SK-N-SH treated with all-trans-retinoic acid at 6 μM for 48 hours (cell line): Measurements from ENCODE around the gene NOXA1.
A peak's percentile ranks its signal among the peaks of the same experiment; 100 is the strongest.

Source experiments
- ATAC-seq: fragments of 200-7000 bp; cut with Tn5 transposase; 3 replicates; pipeline ENCODE4 v1.9.1; 2020; ENCODE audit warnings: mild to moderate bottlenecking, moderate library complexity
- BACH2 ChIP-seq: fragments of 250-450 bp; sonication (Bioruptor Pico); IDR thresholded peaks from 2 replicates; pipeline ENCODE4 v1.9.0; 2021; ENCODE audit warnings: mild to moderate bottlenecking, borderline replicate concordance
- CREB5 ChIP-seq: fragments of 250-450 bp; sonication (Bioruptor Pico); IDR thresholded peaks from 2 replicates; pipeline ENCODE4 v1.5.1; 2020; ENCODE audit warnings: low read depth, mild to moderate bottlenecking, moderate library complexity
- CSDC2 ChIP-seq: fragments of 250-450 bp; sonication (Bioruptor Pico); IDR thresholded peaks from 2 replicates; pipeline ENCODE4 v1.5.0; 2020; ENCODE audit warnings: mild to moderate bottlenecking, moderate library complexity
- ESRRG ChIP-seq: fragments of 250-450 bp; sonication (Bioruptor Pico); IDR thresholded peaks from 2 replicates; pipeline ENCODE4 v1.6.1; 2021; ENCODE audit warnings: mild to moderate bottlenecking
- GLIS3 ChIP-seq: fragments of 250-450 bp; sonication (Bioruptor Pico); IDR thresholded peaks from 2 replicates; pipeline ENCODE4 v1.5.0; 2020; ENCODE audit warnings: mild to moderate bottlenecking, moderate library complexity
- ISL1 ChIP-seq: fragments of 250-450 bp; sonication (Bioruptor Pico); IDR thresholded peaks from 2 replicates; pipeline ENCODE4 v2.1.2; 2022; ENCODE audit warnings: mild to moderate bottlenecking, moderate library complexity
- OSR1 ChIP-seq: fragments of 250-450 bp; sonication (Bioruptor Pico); IDR thresholded peaks from 2 replicates; pipeline ENCODE4 v1.8.0; 2022; ENCODE audit warnings: moderate library complexity, mild to moderate bottlenecking, inconsistent platforms
- PPARA ChIP-seq: fragments of 250-450 bp; sonication (Bioruptor Pico); IDR thresholded peaks from 2 replicates; pipeline ENCODE4 v1.5.0; 2020; ENCODE audit warnings: mild to moderate bottlenecking, borderline replicate concordance
- RARB ChIP-seq: fragments of 250-450 bp; sonication (Bioruptor Pico); IDR thresholded peaks from 2 replicates; pipeline ENCODE4 v1.8.0; 2021; ENCODE audit warnings: mild to moderate bottlenecking, moderate library complexity
- TCF4 ChIP-seq: fragments of 250-450 bp; sonication (Bioruptor Pico); IDR thresholded peaks from 2 replicates; pipeline ENCODE4 v1.8.0; 2021; ENCODE audit warnings: mild to moderate bottlenecking, moderate library complexity, borderline replicate concordance
- TSHZ2 ChIP-seq: fragments of 250-450 bp; sonication (Bioruptor Pico); IDR thresholded peaks from 2 replicates; pipeline ENCODE4 v1.5.0; 2020; ENCODE audit warnings: mild to moderate bottlenecking, moderate library complexity
- ZFP3 ChIP-seq: fragments of 250-450 bp; sonication (Bioruptor Pico); IDR thresholded peaks from 2 replicates; pipeline ENCODE4 v1.5.0; 2020; ENCODE audit warnings: mild to moderate bottlenecking, moderate library complexity
- ZFP30 ChIP-seq: fragments of 450-650 bp; formaldehyde crosslinking; IDR thresholded peaks from 2 replicates; pipeline ENCODE4 v1.5.0; 2022; ENCODE audit warnings: mild to moderate bottlenecking, moderate library complexity
- ZNF565 ChIP-seq: fragments of 450-650 bp; formaldehyde crosslinking; conservative IDR thresholded peaks from 2 replicates; pipeline ENCODE4 v1.5.0; 2020; ENCODE audit warnings: low read depth, mild to moderate bottlenecking, moderate library complexity
- TF ChIP-seq, protein P1 (sequence below): fragments of 250-450 bp; sonication (Bioruptor Pico); IDR thresholded peaks from 2 replicates; pipeline ENCODE4 v1.5.1; 2021; ENCODE audit warnings: mild to moderate bottlenecking, moderate library complexity
- TF ChIP-seq, protein P2 (sequence below): fragments of 250-450 bp; sonication (Bioruptor Pico); IDR thresholded peaks from 2 replicates; pipeline ENCODE4 v1.8.0; 2020; ENCODE audit warnings: mild to moderate bottlenecking, moderate library complexity, borderline replicate concordance

The NOXA1 gene

GRCh38 chr9:137456864-137457405 is 33.7 kb downstream of the NOXA1 start:
- no peak for TF ChIP-seq GLIS3 (CRISPR knock-in tag)
- TF ChIP-seq OSR1 (CRISPR knock-in tag), result no peak
- no peak for ATAC-seq

DNA sequence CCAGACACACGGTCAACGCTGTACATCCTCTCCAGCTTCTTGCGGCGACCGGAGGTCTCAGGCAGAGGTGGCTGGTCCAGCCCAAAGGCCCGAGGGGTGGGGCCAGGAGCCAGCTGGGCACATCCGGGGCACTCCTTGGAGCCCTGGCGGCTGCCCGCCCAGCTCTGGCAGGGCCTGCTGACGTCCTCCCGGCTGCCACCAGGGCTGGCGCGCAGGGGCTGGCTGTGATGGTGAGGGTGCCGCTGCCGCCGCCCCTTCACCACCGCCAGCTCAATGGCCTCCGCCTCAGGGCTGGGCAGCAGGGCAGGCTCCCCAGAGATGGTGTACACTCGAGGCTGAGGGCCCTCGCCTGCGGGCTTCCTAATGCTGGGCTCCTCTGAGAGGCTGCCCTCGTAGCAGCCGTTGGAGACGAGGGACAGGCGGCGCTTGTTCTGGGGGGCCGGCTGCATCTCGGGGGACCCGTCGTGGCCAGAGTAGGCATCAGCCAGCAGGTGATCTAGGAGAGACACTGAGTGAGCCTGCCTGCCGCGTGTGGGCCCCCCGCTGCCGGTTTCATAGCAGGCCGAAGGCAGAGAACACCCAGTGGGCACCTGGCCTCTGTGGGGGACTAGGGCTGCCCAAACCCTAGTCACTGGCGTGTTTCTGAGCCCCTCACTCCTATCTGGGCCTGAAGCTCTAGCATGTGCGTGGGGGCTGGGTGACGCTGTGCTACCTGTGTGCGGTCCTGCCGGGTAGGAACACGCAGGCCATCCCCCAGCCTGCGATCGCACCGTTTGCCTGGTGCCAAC is 34.4 kb downstream of the NOXA1 start:
- no peak for ATAC-seq
- TF ChIP-seq CREB5 (CRISPR knock-in tag) (no peak), TSHZ2 (CRISPR knock-in tag) (no peak), PPARA (CRISPR knock-in tag) (no peak), TCF4 (no peak), ISL1 (no peak), CSDC2 (CRISPR knock-in tag) (no peak), OSR1 (CRISPR knock-in tag) (no peak), ESRRG (no peak), ZFP3 (CRISPR knock-in tag) (no peak)
- TF ChIP-seq, protein P1, sequence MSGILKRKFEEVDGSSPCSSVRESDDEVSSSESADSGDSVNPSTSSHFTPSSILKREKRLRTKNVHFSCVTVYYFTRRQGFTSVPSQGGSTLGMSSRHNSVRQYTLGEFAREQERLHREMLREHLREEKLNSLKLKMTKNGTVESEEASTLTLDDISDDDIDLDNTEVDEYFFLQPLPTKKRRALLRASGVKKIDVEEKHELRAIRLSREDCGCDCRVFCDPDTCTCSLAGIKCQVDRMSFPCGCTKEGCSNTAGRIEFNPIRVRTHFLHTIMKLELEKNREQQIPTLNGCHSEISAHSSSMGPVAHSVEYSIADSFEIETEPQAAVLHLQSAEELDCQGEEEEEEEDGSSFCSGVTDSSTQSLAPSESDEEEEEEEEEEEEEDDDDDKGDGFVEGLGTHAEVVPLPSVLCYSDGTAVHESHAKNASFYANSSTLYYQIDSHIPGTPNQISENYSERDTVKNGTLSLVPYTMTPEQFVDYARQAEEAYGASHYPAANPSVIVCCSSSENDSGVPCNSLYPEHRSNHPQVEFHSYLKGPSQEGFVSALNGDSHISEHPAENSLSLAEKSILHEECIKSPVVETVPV (CRISPR knock-in tag), result no peak
- TF ChIP-seq, protein P2, sequence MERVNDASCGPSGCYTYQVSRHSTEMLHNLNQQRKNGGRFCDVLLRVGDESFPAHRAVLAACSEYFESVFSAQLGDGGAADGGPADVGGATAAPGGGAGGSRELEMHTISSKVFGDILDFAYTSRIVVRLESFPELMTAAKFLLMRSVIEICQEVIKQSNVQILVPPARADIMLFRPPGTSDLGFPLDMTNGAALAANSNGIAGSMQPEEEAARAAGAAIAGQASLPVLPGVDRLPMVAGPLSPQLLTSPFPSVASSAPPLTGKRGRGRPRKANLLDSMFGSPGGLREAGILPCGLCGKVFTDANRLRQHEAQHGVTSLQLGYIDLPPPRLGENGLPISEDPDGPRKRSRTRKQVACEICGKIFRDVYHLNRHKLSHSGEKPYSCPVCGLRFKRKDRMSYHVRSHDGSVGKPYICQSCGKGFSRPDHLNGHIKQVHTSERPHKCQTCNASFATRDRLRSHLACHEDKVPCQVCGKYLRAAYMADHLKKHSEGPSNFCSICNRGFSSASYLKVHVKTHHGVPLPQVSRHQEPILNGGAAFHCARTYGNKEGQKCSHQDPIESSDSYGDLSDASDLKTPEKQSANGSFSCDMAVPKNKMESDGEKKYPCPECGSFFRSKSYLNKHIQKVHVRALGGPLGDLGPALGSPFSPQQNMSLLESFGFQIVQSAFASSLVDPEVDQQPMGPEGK (CRISPR knock-in tag), result no peak
- TF ChIP-seq, all 23 proteins: peak for 0

DNA sequence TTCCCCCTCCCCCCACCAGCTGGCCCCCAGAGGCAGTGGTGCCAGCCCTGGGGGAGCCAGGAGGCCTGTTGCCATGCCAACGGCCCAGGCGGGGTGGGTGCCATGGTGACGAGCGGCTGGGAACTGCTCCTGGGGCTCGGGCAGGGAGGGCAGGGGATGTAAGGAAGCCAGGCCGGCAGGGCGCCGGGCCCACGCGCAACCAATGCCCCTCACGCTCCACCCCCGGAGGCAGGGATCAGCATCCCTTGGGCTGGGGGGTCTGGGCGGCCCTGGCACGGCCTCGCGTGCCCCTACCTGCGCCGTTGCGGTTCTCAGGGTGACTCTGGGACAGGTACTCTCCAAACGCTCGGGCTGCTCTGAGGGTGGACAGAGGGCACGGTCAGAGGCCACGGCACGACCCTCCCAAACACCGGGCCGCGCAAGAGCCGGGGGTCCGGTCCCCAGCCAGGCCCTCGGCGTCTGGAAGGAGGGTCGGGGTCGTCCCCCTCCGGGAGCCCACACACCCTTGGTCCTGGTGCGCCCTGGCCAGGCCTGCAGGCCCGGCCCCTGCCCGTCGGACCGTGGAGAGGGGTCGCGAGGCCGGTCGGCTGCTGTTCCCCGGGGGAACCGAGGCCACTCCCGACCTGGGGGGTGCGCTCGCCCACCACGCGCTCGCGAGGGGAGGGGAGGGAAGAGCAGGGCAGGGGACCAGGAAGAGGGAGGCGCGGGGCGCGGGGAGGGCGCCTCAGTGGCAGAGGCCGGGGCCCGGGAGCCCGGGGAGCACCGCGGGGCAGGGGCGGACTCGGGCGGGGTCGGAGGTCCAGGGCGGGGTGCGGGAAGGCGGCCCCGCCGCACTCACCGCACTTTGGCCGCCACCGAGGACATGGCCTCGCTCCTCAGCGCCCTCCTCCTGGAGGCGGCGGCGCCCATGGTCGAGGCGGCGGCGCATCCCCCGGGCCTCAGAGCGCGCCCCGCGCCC is 35.3 kb downstream of the NOXA1 start:
- ATAC-seq, result peak; percentile 13
- TF ChIP-seq RARB (CRISPR knock-in tag) (no peak), ZFP30 (CRISPR knock-in tag) (no peak), BACH2 (CRISPR knock-in tag) (no peak), ESRRG (no peak), ZNF565 (CRISPR knock-in tag) (no peak)
- TF ChIP-seq, protein P2 (CRISPR knock-in tag), result 0 out of 2 replicates have a peak, but pooled peaks have one; percentile 58
